Fibroblast of mammary gland (primary cell): ENCODE results near the gene TGFB2.

Experiments
- DNase-seq: peaks from one replicate; pipeline ENCODE4 v3.0.0-alpha.2; 2010; ENCODE audit warnings: low read depth
- H3K4me3 ChIP-seq: 2 replicates; pipeline ENCODE4 v1.5.1; 2011; ENCODE audit warnings: low read depth, mild to moderate bottlenecking, low read length, moderate library complexity; ENCODE audit not compliant: control insufficient read depth
- TF ChIP-seq, protein P1 (sequence below): conservative IDR thresholded peaks from 2 replicates; pipeline ENCODE4 v1.5.1; 2011; ENCODE audit warnings: low read depth, low read length, inconsistent platforms; ENCODE audit not compliant: control insufficient read depth, insufficient read depth

TGFB2 gene

DNA sequence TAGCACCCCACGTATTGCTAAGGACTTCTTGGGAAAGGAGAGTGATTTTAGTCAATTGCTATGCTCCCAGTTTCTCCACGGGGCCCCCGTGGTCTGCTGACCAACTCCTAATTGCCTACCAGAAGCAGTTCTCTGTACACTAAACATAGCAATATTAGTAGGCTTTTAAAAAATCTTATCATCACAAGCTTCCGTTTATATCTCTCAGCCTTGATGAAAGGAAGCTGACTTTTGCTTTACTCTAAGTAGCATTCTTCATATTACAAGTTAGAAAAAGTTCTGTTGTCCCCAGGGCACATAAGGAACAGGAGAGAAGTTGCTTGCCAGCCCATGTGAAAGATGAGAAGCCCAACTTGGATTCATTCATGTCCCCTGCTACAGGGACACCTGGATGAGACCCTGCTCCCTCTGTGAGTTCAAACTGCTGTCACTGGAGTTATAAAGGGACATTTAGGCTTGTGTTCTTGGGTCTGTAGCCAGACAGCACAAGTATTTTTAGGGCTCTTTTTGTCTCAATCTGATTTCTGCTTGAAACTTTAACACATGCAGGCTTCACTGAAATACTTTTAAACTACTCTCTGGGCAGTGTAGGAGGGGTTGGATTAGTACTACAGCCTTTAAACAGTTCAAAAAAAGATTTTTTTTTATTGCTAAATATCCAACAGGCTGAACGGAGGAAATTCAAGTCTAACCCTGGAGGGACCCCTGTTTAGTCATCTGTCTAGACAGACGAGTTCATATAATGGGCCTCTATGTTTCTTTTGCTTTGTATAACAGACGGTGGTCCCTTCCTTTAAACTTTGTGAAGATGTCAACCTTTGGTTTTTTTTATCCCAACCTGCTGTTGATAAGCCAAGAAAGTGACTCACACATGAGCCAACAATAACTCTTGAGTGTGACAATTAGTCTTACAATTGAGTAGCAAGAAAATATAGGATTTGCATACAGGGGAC, 29.5 kb downstream of the TGFB2 start:
- TF ChIP-seq, protein P1, sequence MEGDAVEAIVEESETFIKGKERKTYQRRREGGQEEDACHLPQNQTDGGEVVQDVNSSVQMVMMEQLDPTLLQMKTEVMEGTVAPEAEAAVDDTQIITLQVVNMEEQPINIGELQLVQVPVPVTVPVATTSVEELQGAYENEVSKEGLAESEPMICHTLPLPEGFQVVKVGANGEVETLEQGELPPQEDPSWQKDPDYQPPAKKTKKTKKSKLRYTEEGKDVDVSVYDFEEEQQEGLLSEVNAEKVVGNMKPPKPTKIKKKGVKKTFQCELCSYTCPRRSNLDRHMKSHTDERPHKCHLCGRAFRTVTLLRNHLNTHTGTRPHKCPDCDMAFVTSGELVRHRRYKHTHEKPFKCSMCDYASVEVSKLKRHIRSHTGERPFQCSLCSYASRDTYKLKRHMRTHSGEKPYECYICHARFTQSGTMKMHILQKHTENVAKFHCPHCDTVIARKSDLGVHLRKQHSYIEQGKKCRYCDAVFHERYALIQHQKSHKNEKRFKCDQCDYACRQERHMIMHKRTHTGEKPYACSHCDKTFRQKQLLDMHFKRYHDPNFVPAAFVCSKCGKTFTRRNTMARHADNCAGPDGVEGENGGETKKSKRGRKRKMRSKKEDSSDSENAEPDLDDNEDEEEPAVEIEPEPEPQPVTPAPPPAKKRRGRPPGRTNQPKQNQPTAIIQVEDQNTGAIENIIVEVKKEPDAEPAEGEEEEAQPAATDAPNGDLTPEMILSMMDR: no peak
- peak; percentile 49 for DNase-seq
- H3K4me3 ChIP-seq: no peak overlapping the region

DNA sequence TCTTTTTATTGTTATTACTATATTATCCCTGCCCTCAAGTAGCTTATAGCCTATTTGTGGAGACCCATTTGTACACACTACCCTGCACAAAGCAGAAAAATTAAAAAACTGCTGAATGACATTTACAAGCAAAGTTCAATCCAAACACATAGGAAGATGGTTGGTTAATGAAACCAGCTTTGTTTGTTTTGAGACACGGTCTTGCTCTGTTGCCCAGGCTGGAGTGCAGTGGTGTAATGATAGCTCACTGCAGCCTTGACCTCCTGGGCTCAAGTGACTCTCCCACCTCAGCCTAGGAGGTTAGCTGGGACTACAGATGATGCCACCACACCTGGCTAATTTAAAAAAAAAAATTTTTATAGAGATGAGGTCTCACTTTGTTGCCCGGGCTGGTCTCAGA, 31.6 kb downstream of the TGFB2 start:
- TF ChIP-seq, protein P1: no peak
- H3K4me3 ChIP-seq: no peak overlapping the region
- DNase-seq: no peak

DNA sequence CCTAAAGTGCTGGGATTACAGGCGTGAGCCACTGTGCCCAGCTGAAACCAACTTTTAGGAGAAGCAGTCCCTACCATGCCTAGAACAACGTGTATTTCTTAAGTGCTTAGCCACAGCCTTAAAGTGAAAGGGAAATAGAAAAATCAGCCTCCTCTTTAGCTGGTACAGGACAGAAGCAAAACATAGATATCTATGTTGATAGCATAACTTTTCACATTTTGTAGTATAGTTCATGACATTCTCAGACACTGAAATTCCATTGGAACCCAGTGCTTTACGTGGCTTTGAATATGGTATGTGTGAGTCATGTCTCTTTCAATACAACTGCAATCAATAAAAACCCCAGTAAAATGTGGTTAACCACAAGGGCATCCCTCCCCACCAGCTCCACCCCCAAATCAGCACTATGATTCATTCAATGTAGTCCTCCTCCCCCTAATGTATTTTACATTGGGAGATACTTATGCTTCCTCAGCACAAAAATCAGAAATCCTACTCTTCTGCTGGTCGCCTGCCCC, 32.1 kb downstream of the TGFB2 start:
- TF ChIP-seq, protein P1: no peak
- DNase-seq: peak; percentile 97
- no peak overlapping the region for H3K4me3 ChIP-seq

DNA sequence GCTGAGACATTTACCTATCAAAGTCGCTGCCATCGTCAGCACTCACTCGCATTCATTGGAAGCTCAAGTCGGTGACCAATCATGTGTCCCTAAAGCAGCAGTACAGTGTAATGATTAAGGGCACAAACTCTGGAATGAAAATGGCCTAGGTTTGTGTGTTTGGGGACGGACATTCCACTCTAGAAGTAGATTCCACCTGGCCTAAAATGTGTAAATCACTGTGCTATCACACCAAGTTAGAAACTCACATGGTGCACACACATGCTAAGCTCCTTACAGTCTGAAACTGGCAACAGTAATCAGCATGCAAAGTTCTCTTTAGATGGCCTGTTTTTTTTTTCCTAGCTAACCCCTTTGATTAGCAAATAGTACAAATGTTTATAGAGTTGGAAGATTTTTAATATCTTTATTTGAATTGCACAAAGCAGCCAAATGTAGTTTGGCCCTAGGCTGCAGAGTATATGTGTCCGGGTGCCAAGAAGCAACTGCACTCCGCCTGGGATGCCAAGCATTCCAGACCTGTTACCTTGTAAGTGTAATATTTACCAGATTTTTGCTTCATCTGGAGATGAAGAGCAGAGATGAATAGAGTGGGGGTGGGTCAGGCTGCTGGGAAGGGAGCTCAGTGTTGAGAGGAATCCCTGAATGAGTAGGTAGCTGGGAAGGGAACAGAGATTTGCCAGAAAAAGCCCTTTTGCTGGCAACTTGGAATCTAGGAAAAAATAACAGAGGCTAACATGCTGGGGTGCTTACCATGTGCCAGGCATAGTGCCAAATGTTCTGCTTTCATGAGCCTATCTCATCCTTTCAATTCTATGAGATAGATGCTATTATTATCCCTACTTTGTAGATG, 35.2 kb downstream of the TGFB2 start:
- no peak overlapping the region for H3K4me3 ChIP-seq
- peak; percentile 73 for DNase-seq
- TF ChIP-seq, protein P1: no peak

DNA sequence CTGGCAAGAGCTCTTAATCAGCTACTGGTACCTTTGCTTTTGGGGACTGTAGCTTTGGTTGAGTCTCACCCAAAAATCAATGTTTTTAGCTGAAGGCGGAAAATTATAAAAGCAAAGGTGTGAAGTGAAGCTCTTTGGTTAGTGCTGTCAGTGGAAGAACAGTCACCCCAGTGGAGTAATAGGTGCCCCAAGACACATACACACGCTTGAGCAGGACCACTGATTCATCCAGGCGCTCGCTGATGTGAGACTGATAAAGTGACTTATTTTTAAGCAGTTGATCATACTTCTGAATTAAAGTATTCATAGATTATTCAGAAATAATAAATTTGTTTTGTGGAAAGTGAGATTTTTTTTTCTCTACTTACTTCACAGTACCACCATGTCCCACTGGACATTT, 37.1 kb downstream of the TGFB2 start:
- no peak for DNase-seq
- no peak overlapping the region for H3K4me3 ChIP-seq
- TF ChIP-seq, protein P1: no peak

DNA sequence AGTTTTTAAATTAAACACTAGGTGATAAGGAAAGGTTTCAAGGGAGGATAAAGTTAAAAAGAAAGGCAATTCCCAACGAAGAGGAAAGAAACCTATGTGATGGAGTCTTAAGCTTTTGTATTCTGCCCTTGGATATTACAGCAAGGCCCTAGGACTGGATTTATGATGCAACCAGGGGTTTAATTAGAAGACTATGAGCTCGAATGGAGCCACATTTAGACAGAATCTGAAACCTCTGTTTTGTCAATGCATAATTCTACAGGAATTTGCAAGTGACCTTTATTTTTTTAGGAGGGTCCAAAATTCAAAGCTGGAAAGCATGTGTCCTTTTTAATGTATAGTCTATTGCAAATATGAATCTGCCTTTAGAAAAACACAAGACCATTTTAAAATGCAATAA, 37.9 kb downstream of the TGFB2 start:
- no peak for DNase-seq
- TF ChIP-seq, protein P1: no peak
- no peak overlapping the region for H3K4me3 ChIP-seq
